ENCODE data around the gene CYP4F11. TPM values are rescaled to one million over a fixed set of nuclear protein-coding genes. Genes with fewer than 3 reads are reported as not detected.

The CYP4F11 gene
- total and polyA plus RNA-seq, 7 donors = 0.05 to 1.0 (median 0.10) TPM; not detected in 1

DNA sequence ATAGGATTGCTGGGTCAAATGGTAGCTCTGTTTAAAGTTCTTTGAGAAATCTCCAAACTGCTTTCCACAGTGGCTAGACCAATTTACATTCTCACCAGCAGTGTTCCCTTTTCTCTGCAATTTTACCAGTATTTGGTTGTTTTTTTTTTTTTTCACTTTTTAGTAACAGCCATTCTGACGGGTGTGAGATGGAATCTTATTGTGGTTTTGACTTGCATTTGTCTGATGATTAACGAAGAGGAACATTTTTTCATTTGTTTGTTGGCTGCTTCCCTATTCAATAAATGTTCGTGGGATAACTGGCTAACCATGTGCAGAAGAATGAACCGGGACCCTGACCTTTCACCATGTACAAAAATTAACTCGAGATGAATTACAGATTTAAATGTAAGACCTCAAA, 67.7 kb downstream of the CYP4F11 start:
- Histone ChIP-seq H3K27me3 (ENCODE audit: insufficient read depth in 3 of 3, low read length in 2 of 3) (peaks cover 0 to 4% (median 3%) of the 10 kb centered on the region in 3 donors), H3K9me3 (no peaks in the 10 kb centered on the region), H3K4me3 (no peak overlapping the region), H3K36me3 (ENCODE audit: insufficient read depth in 1 of 2, low read depth in 1 of 2) (no peaks in the 10 kb centered on the region), H3K27ac (no peak overlapping the region), H3K4me1 (no peaks in the 10 kb centered on the region)
- intact Hi-C loops (cut with DNase I) = no loop called here
- ATAC-seq (no peak), DNase-seq (no peak)
- WGBS, 3 donors = 55 to 62% (median 59%) methylated on average over 5 of the region's 5 CpGs
- TF ChIP-seq, protein P1, sequence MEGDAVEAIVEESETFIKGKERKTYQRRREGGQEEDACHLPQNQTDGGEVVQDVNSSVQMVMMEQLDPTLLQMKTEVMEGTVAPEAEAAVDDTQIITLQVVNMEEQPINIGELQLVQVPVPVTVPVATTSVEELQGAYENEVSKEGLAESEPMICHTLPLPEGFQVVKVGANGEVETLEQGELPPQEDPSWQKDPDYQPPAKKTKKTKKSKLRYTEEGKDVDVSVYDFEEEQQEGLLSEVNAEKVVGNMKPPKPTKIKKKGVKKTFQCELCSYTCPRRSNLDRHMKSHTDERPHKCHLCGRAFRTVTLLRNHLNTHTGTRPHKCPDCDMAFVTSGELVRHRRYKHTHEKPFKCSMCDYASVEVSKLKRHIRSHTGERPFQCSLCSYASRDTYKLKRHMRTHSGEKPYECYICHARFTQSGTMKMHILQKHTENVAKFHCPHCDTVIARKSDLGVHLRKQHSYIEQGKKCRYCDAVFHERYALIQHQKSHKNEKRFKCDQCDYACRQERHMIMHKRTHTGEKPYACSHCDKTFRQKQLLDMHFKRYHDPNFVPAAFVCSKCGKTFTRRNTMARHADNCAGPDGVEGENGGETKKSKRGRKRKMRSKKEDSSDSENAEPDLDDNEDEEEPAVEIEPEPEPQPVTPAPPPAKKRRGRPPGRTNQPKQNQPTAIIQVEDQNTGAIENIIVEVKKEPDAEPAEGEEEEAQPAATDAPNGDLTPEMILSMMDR (IDR thresholded peaks at IDR 0.05) = no peak

DNA sequence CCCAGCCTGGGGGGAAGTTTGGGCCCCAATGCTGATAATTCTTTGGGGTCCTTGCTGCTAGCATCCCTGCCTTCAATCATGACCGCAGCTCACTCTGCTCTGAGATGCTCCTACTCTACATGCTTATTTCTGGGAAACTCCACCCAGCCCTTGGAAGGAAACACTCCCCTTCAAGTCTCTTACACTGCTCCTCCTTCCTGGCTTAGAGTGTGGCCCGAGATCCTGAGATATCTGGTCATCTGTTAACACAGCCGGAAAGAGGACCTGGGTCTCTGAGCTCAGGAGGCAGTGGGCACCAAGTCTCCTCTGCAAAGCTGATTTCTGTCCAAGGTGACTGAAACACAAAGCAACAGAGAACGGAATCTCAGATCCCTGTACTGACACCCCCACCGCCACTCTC, 69.5 kb downstream of the CYP4F11 start:
- Histone ChIP-seq H3K4me1 (no peaks in the 10 kb centered on the region), H3K27me3 (ENCODE audit: insufficient read depth in 3 of 3, low read length in 2 of 3) (peaks cover 0 to 2% (median 2%) of the 10 kb centered on the region in 3 donors), H3K9me3 (no peaks in the 10 kb centered on the region), H3K27ac (no peak overlapping the region), H3K36me3 (ENCODE audit: insufficient read depth in 1 of 2, low read depth in 1 of 2) (no peaks in the 10 kb centered on the region), H3K4me3 (no peak overlapping the region)
- ATAC-seq (no peak), DNase-seq (no peak)
- TF ChIP-seq, protein P1 (IDR thresholded peaks at IDR 0.05) = no peak
- WGBS, 3 donors = 40 to 54% (median 46%) methylated on average over 5 of the region's 5 CpGs
- intact Hi-C loops (cut with DNase I) = no loop called here

DNA sequence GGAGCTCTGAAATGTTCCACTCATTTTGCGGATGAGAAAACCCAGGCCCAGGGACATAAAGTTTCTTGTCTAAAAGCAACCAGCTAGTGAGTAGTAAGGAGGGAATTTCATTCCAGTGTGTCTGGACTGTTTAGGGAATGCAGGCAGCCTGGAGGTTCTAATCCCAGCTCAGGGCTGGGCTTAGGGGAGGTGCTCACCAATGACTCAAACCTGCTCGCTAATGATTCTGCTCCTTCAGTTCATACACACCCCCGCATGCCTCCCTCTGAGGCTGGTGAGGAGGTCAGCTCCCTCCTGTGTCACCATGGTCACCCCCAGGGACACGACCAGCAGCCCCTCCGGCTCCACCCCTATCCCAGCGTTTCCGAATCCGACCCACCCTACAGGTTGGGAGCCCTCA, 71.1 kb downstream of the CYP4F11 start:
- intact Hi-C loops (cut with DNase I) = no loop called here
- no peak for DNase-seq
- H3K36me3 ChIP-seq (ENCODE audit: insufficient read depth in 1 of 2, low read depth in 1 of 2) = no peaks in the 10 kb centered on the region
- H3K4me1 ChIP-seq = no peaks in the 10 kb centered on the region
- TF ChIP-seq, protein P1 (IDR thresholded peaks at IDR 0.05) = no peak
- H3K4me3 ChIP-seq = no peak overlapping the region
- H3K27me3 ChIP-seq (ENCODE audit: insufficient read depth in 3 of 3, low read length in 2 of 3) = peaks cover 0 to 2% (median 0%) of the 10 kb centered on the region in 3 donors
- no peaks in the 10 kb centered on the region for H3K9me3 ChIP-seq
- no peak for ATAC-seq
- 59 to 78% (median 72%) methylated on average over 8 of the region's 8 CpGs for WGBS, 3 donors
- H3K27ac ChIP-seq = no peak overlapping the region

DNA sequence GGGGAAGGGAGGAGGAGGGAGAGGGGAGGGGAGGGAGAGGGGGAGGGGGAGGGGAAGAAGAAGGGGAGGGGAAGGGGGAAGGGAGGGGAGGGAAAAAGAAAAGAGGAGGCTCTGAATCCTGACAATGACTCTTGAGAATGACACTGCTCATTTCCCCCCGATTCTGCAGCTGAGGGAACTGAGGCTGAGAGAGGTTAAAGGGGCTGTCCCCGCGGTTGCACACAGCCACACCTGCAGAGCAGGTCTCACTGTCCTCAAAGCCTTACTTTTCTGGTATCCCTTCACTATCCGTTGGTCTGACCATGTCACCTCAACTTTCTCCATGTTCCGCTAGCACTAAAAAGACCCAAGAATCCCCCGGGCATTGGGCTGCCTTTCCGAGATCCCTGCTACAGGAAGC, 71.9 kb downstream of the CYP4F11 start:
- H3K4me3 ChIP-seq = no peak overlapping the region
- intact Hi-C loops (cut with DNase I) = no loop called here
- peaks cover 0 to 2% (median 0%) of the 10 kb centered on the region in 3 donors for H3K27me3 ChIP-seq (ENCODE audit: insufficient read depth in 3 of 3, low read length in 2 of 3)
- no peaks in the 10 kb centered on the region for H3K36me3 ChIP-seq (ENCODE audit: insufficient read depth in 1 of 2, low read depth in 1 of 2)
- TF ChIP-seq, protein P1 (IDR thresholded peaks at IDR 0.05) = no peak
- 44 to 48% (median 45%) methylated on average over 7 of the region's 7 CpGs for WGBS, 3 donors
- no peak for ATAC-seq
- no peaks in the 10 kb centered on the region for H3K4me1 ChIP-seq
- H3K9me3 ChIP-seq = no peaks in the 10 kb centered on the region
- DNase-seq = no peak
- no peak overlapping the region for H3K27ac ChIP-seq

Other genes with a start within 250 kb of the CYP4F11 start
- gene OR10H2, start 206.5 kb downstream of the CYP4F11 start, total RNA-seq = not detected
- gene OR10H2, start 206.5 kb downstream of the CYP4F11 start, polyA plus RNA-seq = not detected
- gene OR10H3, start 196.5 kb downstream of the CYP4F11 start, total RNA-seq = not detected
- not detected for gene OR10H3, start 196.5 kb downstream of the CYP4F11 start, polyA plus RNA-seq
- not detected for gene OR10H5, start 146.9 kb downstream of the CYP4F11 start, total RNA-seq
- gene OR10H5, start 146.9 kb downstream of the CYP4F11 start, polyA plus RNA-seq = not detected
- not detected for gene OR10H1, start 118.9 kb downstream of the CYP4F11 start, total RNA-seq
- gene OR10H1, start 118.9 kb downstream of the CYP4F11 start, polyA plus RNA-seq = not detected
- not detected for gene CYP4F2, start 36.5 kb downstream of the CYP4F11 start, total RNA-seq
- under 1 TPM in 1 of 3 donors, not detected in 2; 0.04 TPM for gene CYP4F2, start 36.5 kb downstream of the CYP4F11 start, polyA plus RNA-seq
- not detected for gene OR10H4, start 14.5 kb upstream of the CYP4F11 start, total RNA-seq
- gene OR10H4, start 14.5 kb upstream of the CYP4F11 start, polyA plus RNA-seq = not detected
- gene TPM4, start 142.0 kb upstream of the CYP4F11 start, total RNA-seq = 10 to 100 TPM; 30.5 to 57.3 (median 42.5) TPM
- 10 to 100 TPM; 24.3 to 43.2 (median 40.8) TPM for gene TPM4, start 142.0 kb upstream of the CYP4F11 start, polyA plus RNA-seq
- gene RAB8A, start 177.4 kb upstream of the CYP4F11 start, total RNA-seq = 10 to 100 TPM in 1 of 4 donors, 1 to 10 TPM in 3; 8.0 to 12.4 (median 8.9) TPM
- 10 to 100 TPM in 1 of 3 donors, 1 to 10 TPM in 2; 7.1 to 13.0 (median 7.4) TPM for gene RAB8A, start 177.4 kb upstream of the CYP4F11 start, polyA plus RNA-seq
- under 1 TPM in 3 of 4 donors, not detected in 1; 0.12 to 0.30 (median 0.17) TPM for gene HSH2D, start 209.2 kb upstream of the CYP4F11 start, total RNA-seq
- gene HSH2D, start 209.2 kb upstream of the CYP4F11 start, polyA plus RNA-seq = under 1 TPM in 2 of 3 donors, not detected in 1; 0.10 to 0.12 TPM
- gene CIB3, start 239.0 kb upstream of the CYP4F11 start, total RNA-seq = not detected
- not detected for gene CIB3, start 239.0 kb upstream of the CYP4F11 start, polyA plus RNA-seq

Data from psoas muscle (tissue), 8 donors.